Measurements from ENCODE around the gene TUBA4B. TPM values are rescaled to one million over a fixed set of nuclear protein-coding genes. Genes with fewer than 3 reads are reported as not detected.

Gene TUBA4B
- total RNA-seq, 4 donors from 2014 or later, result not detected

DNA sequence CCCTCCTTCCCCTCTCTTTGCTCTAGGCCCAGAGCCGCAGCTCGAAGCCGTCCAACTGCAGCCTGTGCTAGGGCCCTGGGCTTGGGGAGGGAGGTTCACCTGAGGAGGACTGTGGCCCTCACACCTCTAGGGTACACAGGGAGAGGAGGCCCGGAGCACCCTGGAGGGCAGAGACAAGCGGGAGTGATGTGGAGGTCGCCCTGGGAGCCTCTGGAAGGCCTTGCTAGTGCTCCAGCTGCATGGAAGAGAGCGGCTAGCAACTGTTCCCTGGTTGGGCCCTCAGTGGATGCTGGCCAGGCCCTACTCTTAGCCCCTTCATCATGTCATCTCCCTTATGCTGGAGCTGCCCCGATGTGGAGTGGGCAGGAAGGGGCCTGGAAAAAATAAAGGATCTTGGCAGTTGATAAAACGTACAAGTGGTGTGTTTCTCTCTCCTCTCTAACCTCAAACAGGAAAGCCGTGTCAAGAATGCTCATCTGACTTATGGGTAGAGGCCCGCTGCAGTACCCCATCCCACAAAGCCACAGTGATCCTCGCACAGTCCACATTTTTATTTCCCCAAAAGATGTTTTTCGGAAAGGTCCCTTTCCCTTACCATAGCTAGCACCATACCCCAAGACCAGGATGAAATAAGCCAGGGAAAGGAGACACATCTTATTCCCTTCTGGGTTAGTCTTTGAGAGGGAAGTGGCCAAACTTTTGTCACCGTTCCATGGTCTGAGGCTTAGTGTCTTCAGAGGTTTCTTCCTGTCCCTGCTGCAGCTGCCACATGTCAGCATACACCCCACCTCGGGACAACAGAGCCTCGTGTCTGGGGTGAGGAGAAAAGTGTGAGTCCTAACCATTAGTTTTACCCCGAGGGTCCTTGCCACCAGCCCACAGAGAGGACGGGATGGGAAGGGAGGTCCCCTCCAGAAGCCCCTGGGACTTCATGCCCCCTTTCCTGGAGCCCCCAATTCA is 43.5 kb upstream of the TUBA4B start:
- DNase-seq (no peak), ATAC-seq (no peak)
- in situ Hi-C loops (cut with MboI; ENCODE audit: low sequenced_read_pairs in 4 of 4) (loop anchor here in 2 of 4 donors (5.0 kb wide), 1 partner anchor 37 kb away; the partner anchor contains the start of gene SLC23A3 (in 2 of the 2)), intact Hi-C loops (cut with DNase I; ENCODE audit: low total_unique reads) (no loop called here)
- TF ChIP-seq, protein P1, sequence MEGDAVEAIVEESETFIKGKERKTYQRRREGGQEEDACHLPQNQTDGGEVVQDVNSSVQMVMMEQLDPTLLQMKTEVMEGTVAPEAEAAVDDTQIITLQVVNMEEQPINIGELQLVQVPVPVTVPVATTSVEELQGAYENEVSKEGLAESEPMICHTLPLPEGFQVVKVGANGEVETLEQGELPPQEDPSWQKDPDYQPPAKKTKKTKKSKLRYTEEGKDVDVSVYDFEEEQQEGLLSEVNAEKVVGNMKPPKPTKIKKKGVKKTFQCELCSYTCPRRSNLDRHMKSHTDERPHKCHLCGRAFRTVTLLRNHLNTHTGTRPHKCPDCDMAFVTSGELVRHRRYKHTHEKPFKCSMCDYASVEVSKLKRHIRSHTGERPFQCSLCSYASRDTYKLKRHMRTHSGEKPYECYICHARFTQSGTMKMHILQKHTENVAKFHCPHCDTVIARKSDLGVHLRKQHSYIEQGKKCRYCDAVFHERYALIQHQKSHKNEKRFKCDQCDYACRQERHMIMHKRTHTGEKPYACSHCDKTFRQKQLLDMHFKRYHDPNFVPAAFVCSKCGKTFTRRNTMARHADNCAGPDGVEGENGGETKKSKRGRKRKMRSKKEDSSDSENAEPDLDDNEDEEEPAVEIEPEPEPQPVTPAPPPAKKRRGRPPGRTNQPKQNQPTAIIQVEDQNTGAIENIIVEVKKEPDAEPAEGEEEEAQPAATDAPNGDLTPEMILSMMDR (IDR thresholded peaks at IDR 0.05 in 4 of 5, conservative IDR thresholded peaks at IDR 0.05 in 1 of 5), result no peak
- no peak for TF ChIP-seq POLR2A (IDR thresholded peaks at IDR 0.05)
- Histone ChIP-seq H3K27me3 (no peaks in the 10 kb centered on the region), H3K4me3 (no peak overlapping the region), H3K36me3 (peaks cover 0 to 63% of the 10 kb centered on the region in 2 donors), H3K27ac (no peak overlapping the region), H3K9me3 (no peaks in the 10 kb centered on the region), H3K4me1 (peaks cover 16 to 21% of the 10 kb centered on the region in 2 donors)

DNA sequence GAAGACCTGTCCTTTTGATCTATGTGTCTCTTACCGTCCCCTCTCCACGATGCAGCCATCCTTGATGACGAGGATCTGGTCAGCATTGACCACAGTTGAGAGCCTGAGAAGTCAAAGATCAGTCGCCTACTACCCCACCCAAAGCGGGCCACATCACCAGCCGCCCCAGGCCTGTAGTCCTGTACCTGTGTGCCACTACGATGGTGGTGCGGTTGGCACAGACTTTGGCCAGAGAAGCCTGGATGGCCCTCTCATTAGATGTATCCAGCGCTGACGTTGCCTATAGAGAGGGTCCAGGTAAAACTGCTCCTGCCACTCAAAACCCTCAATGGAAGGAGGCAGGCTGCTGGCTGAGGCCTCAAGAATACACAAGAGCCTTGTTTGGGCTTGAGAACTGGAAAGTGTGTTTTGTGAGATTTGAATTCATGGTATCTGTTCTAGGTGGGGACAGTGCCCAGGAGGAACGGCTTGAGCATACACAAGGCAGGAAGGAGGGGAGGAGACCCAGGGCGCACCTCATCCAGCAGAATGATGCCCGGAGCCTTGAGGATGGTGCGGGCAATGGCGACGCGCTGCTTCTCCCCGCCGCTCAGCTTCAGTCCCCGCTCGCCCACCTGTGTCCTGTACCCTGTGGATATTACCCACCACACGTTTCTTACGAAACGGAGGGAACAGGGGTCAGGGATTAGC is 42.7 kb upstream of the TUBA4B start:
- no peak overlapping the region for H3K4me3 ChIP-seq
- H3K4me1 ChIP-seq, result peaks cover 16 to 21% of the 10 kb centered on the region in 2 donors
- in situ Hi-C loops (cut with MboI; ENCODE audit: low sequenced_read_pairs in 4 of 4), result no loop called here
- no peak for TF ChIP-seq POLR2A (IDR thresholded peaks at IDR 0.05)
- TF ChIP-seq, protein P1 (IDR thresholded peaks at IDR 0.05 in 4 of 5, conservative IDR thresholded peaks at IDR 0.05 in 1 of 5), result no peak
- ATAC-seq (no peak), DNase-seq (no peak)
- intact Hi-C loops (cut with DNase I; ENCODE audit: low total_unique reads), result no loop called here
- H3K27me3 ChIP-seq, result no peaks in the 10 kb centered on the region
- peaks cover 0 to 70% of the 10 kb centered on the region in 2 donors for H3K36me3 ChIP-seq
- no peak overlapping the region for H3K27ac ChIP-seq
- no peaks in the 10 kb centered on the region for H3K9me3 ChIP-seq

DNA sequence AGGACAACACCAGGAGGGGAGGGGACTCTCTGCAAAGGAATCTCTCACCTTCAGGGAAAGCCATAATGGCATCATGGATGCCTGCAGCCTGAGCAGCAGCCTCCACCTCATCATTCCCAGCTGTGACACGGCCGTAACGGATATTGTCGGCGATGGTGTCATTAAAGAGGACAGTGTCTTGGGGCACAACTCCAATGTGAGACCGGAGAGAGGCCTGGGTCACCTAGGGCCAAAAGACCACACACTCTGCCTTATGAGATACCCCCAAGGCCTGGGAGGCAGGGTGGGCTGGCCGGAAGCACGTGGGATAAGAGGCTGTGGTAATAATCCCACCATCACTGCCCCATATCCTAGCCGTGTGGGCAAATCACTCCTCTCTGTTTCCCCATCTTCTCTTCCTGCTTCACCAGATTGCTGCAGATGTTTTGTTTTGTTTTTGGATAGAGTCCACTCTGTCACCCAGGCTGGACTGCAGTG is 42.1 kb upstream of the TUBA4B start:
- TF ChIP-seq POLR2A (IDR thresholded peaks at IDR 0.05), result no peak
- TF ChIP-seq, protein P1 (IDR thresholded peaks at IDR 0.05 in 4 of 5, conservative IDR thresholded peaks at IDR 0.05 in 1 of 5), result no peak
- no peak for DNase-seq
- Histone ChIP-seq H3K27ac (no peak overlapping the region), H3K4me3 (no peak overlapping the region), H3K9me3 (no peaks in the 10 kb centered on the region), H3K4me1 (peaks cover 15 to 17% of the 10 kb centered on the region in 2 donors), H3K27me3 (no peaks in the 10 kb centered on the region), H3K36me3 (peaks cover 0 to 76% of the 10 kb centered on the region in 2 donors)
- in situ Hi-C loops (cut with MboI; ENCODE audit: low sequenced_read_pairs in 4 of 4) (no loop called here), intact Hi-C loops (cut with DNase I; ENCODE audit: low total_unique reads) (no loop called here)
- ATAC-seq, result no peak

DNA sequence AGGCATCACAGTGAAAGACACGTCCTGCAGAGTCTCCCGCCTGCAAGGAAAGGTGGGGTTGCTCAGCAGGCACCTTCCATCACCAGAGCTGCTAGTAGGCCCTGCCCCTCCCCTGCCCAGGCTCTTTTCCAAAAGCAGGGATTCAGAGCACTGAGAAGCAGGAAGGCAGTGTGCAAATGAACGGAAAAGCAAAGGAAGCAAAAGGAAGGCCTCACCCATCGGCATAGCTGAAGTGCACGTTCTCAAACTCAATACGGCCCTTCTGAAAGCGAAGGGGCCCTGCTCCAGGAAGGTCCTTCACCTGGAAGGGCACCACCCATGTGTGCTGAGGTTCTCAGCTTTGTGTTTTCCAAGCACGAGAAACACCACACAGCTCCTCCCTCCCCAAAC is 40.0 kb upstream of the TUBA4B start:
- TF ChIP-seq, protein P1 (IDR thresholded peaks at IDR 0.05 in 4 of 5, conservative IDR thresholded peaks at IDR 0.05 in 1 of 5), result no peak
- TF ChIP-seq POLR2A (IDR thresholded peaks at IDR 0.05), result no peak
- in situ Hi-C loops (cut with MboI; ENCODE audit: low sequenced_read_pairs in 4 of 4), result no loop called here
- peaks cover 11% of the 10 kb centered on the region in 2 donors for H3K4me1 ChIP-seq
- peaks cover 0 to 81% of the 10 kb centered on the region in 2 donors for H3K36me3 ChIP-seq
- ATAC-seq, result no peak
- H3K4me3 ChIP-seq, result no peak overlapping the region
- H3K27ac ChIP-seq, result no peak overlapping the region
- intact Hi-C loops (cut with DNase I; ENCODE audit: low total_unique reads), result no loop called here
- no peaks in the 10 kb centered on the region for H3K9me3 ChIP-seq
- DNase-seq, result peak in 1 of 2 donors; percentile 5
- H3K27me3 ChIP-seq, result no peaks in the 10 kb centered on the region
